ENCODE measurements around the gene PRKCE.

DNA sequence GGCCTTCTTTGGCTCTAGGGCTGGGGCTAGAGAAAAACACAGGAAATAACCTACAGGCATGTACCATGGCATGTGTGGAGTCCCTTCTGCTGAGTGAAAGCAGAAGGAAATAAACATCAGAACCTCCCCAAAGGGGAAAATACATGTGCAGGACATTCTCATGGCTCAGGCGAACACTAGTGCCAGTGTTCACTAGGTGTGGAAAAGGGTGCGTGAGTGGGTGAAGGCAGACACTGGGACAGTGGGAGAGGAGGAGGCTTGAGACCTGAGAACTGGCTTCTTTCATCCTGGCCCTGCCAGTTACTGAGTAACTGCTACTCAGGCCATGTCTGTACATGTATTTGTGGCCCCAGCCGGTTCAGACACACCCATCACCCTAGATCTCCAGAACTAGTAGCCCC is 268.2 kb downstream of the PRKCE start:
- TF ChIP-seq, protein P1, sequence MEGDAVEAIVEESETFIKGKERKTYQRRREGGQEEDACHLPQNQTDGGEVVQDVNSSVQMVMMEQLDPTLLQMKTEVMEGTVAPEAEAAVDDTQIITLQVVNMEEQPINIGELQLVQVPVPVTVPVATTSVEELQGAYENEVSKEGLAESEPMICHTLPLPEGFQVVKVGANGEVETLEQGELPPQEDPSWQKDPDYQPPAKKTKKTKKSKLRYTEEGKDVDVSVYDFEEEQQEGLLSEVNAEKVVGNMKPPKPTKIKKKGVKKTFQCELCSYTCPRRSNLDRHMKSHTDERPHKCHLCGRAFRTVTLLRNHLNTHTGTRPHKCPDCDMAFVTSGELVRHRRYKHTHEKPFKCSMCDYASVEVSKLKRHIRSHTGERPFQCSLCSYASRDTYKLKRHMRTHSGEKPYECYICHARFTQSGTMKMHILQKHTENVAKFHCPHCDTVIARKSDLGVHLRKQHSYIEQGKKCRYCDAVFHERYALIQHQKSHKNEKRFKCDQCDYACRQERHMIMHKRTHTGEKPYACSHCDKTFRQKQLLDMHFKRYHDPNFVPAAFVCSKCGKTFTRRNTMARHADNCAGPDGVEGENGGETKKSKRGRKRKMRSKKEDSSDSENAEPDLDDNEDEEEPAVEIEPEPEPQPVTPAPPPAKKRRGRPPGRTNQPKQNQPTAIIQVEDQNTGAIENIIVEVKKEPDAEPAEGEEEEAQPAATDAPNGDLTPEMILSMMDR (conservative IDR thresholded peaks at IDR 0.05 in 1 of 2, IDR thresholded peaks at IDR 0.05 in 1 of 2; ENCODE audit: extremely low read depth in 1 of 2, insufficient read depth in 1 of 2, low read depth in 1 of 2, low read length in 2 of 2): no peak
- no peak for TF ChIP-seq EZH2 (IDR thresholded peaks at IDR 0.05; ENCODE audit: borderline replicate concordance, low read length)

Measured in mammary epithelial cell (primary cell).